GM18507 (cell line): ENCODE results near the gene ZNF485.

Source experiments
- DNase-seq: peaks from one replicate; pipeline ENCODE4 v3.0.0; 2011; ENCODE audit warnings: low read depth; ENCODE audit not compliant: insufficient read length; ENCODE audit errors: extremely low spot score
- FAIRE-seq: peaks from 2 replicates; lab custom pipeline; 2011; peaks lifted over from hg19 to GRCh38; lab: Jason Lieb, UNC

Gene ZNF485

GRCh38 chr10:43658227-43658626, 52.0 kb downstream of the ZNF485 start:
- FAIRE-seq, result no peak
- no peak for DNase-seq

- DNase-seq, result no peak
- no peak for FAIRE-seq
Measured at GRCh38 chr10:43665054-43665453, 58.8 kb downstream of the ZNF485 start.

GRCh38 chr10:43666552-43666951, 60.3 kb downstream of the ZNF485 start:
- no peak for FAIRE-seq

GRCh38 chr10:43667317-43667731, 61.1 kb downstream of the ZNF485 start:
- DNase-seq (no peak), FAIRE-seq (no peak)

More at GRCh38 chr10:43666552-43666951, 60.3 kb downstream of the ZNF485 start:
- DNase-seq, result no peak
